ENCODE measurements around the gene ADARB2. TPM values are rescaled to one million over a fixed set of nuclear protein-coding genes. Genes with fewer than 3 reads are reported as not detected.

ADARB2 gene
- polyA plus RNA-seq, 6 donors from 2014 or later, result 0.10 to 0.12 TPM; not detected in 4

GRCh38 chr10:1553951-1554350, 183.4 kb downstream of the ADARB2 start:
- ATAC-seq (ENCODE audit: low read depth in 2 of 2) (no peak), DNase-seq (no peak)
- Mint-ChIP-seq H3K27ac (no peak overlapping the region), H3K4me1 (peaks cover 4 to 24% (median 7%) of the 10 kb centered on the region in 3 donors), H3K9me3 (peaks cover 0 to 5% (median 0%) of the 10 kb centered on the region in 7 donors), H3K36me3 (peaks cover 0 to 8% of the 10 kb centered on the region in 2 donors), H3K27me3 (peaks cover 19 to 59% (median 28%) of the 10 kb centered on the region in 3 donors), H3K4me3 (peak overlapping the region in 1 of 8 donors; percentile 48)

GRCh38 chr10:1552881-1553670, 184.2 kb downstream of the ADARB2 start:
- DNase-seq (no peak), ATAC-seq (ENCODE audit: low read depth in 2 of 2) (no peak)
- Mint-ChIP-seq H3K27me3 (peaks cover 15 to 51% (median 21%) of the 10 kb centered on the region in 3 donors), H3K36me3 (peaks cover 7 to 10% of the 10 kb centered on the region in 2 donors), H3K27ac (peak overlapping the region in 1 of 6 donors; percentile 38), H3K9me3 (peaks cover 2 to 10% (median 6%) of the 10 kb centered on the region in 7 donors), H3K4me3 (no peak overlapping the region), H3K4me1 (peaks cover 10 to 28% (median 12%) of the 10 kb centered on the region in 3 donors)

GRCh38 chr10:1552406-1552805, 184.9 kb downstream of the ADARB2 start:
- Mint-ChIP-seq H3K9me3 (peaks cover 2 to 11% (median 6%) of the 10 kb centered on the region in 7 donors), H3K27me3 (peaks cover 13 to 44% (median 18%) of the 10 kb centered on the region in 3 donors), H3K4me1 (peaks cover 10 to 28% (median 12%) of the 10 kb centered on the region in 3 donors), H3K27ac (peak overlapping the region in 1 of 6 donors; percentile 38), H3K36me3 (peaks cover 7 to 11% of the 10 kb centered on the region in 2 donors), H3K4me3 (no peak overlapping the region)
- DNase-seq (no peak), ATAC-seq (ENCODE audit: low read depth in 2 of 2) (no peak)

GRCh38 chr10:1551636-1552338, 185.5 kb downstream of the ADARB2 start:
- H3K36me3 Mint-ChIP-seq, result peaks cover 7 to 11% of the 10 kb centered on the region in 2 donors

GRCh38 chr10:1550616-1551015, 186.7 kb downstream of the ADARB2 start:
- Mint-ChIP-seq H3K4me1 (peaks cover 10 to 36% (median 17%) of the 10 kb centered on the region in 3 donors), H3K36me3 (peaks cover 7 to 11% of the 10 kb centered on the region in 2 donors), H3K27me3 (peaks cover 5 to 31% (median 9%) of the 10 kb centered on the region in 3 donors), H3K27ac (peak overlapping the region in 2 of 6 donors; percentile 26 to 53), H3K9me3 (peaks cover 2 to 11% (median 6%) of the 10 kb centered on the region in 7 donors), H3K4me3 (no peak overlapping the region)
- no peak for DNase-seq
- ATAC-seq (ENCODE audit: low read depth in 2 of 2), result no peak

More at GRCh38 chr10:1551636-1552338, 185.5 kb downstream of the ADARB2 start:
- Mint-ChIP-seq H3K27ac (peak overlapping the region in 1 of 6 donors; percentile 56), H3K4me3 (no peak overlapping the region), H3K27me3 (peaks cover 7 to 38% (median 12%) of the 10 kb centered on the region in 3 donors), H3K9me3 (peaks cover 2 to 11% (median 6%) of the 10 kb centered on the region in 7 donors), H3K4me1 (peaks cover 10 to 28% (median 16%) of the 10 kb centered on the region in 3 donors)
- no peak for ATAC-seq (ENCODE audit: low read depth in 2 of 2)
- no peak for DNase-seq

GRCh38 chr10:1550291-1550595, 187.1 kb downstream of the ADARB2 start:
- Mint-ChIP-seq H3K4me1 (peaks cover 10 to 36% (median 17%) of the 10 kb centered on the region in 3 donors), H3K36me3 (peaks cover 7 to 11% of the 10 kb centered on the region in 2 donors), H3K4me3 (no peak overlapping the region), H3K9me3 (peaks cover 2 to 11% (median 6%) of the 10 kb centered on the region in 7 donors), H3K27me3 (peaks cover 5 to 28% (median 9%) of the 10 kb centered on the region in 3 donors), H3K27ac (peak overlapping the region in 3 of 6 donors; percentile 4 to 53 (median 26))
- DNase-seq (no peak), ATAC-seq (ENCODE audit: low read depth in 2 of 2) (no peak)

- Mint-ChIP-seq H3K36me3 (peaks cover 7 to 11% of the 10 kb centered on the region in 2 donors), H3K9me3 (peaks cover 2 to 11% (median 6%) of the 10 kb centered on the region in 7 donors), H3K4me1 (peaks cover 10 to 36% (median 17%) of the 10 kb centered on the region in 3 donors), H3K27me3 (peaks cover 4 to 23% (median 5%) of the 10 kb centered on the region in 3 donors), H3K27ac (peak overlapping the region in 2 of 6 donors; percentile 39 to 47), H3K4me3 (no peak overlapping the region)
- ATAC-seq (ENCODE audit: low read depth in 2 of 2) (no peak), DNase-seq (no peak)
Observed at GRCh38 chr10:1549591-1550290, 187.6 kb downstream of the ADARB2 start.

- DNase-seq, result no peak
- H3K27ac Mint-ChIP-seq, result peak overlapping the region in 2 of 6 donors; percentile 33 to 46
- peak; percentile 51 to 59 for ATAC-seq (ENCODE audit: low read depth in 2 of 2)
- peak overlapping the region in 2 of 8 donors; percentile 2 to 49 for H3K4me3 Mint-ChIP-seq
- H3K4me1 Mint-ChIP-seq, result peaks cover 10 to 36% (median 17%) of the 10 kb centered on the region in 3 donors
- H3K36me3 Mint-ChIP-seq, result peaks cover 7 to 11% of the 10 kb centered on the region in 2 donors
- H3K27me3 Mint-ChIP-seq, result peaks cover 0 to 11% (median 0%) of the 10 kb centered on the region in 3 donors
- H3K9me3 Mint-ChIP-seq, result peaks cover 2 to 11% (median 6%) of the 10 kb centered on the region in 7 donors
Observed at GRCh38 chr10:1548596-1548995, 188.7 kb downstream of the ADARB2 start.

- Mint-ChIP-seq H3K27me3 (peaks cover 0 to 11% (median 4%) of the 10 kb centered on the region in 3 donors), H3K9me3 (peaks cover 2 to 11% (median 6%) of the 10 kb centered on the region in 7 donors), H3K27ac (peak overlapping the region in 2 of 6 donors; percentile 21 to 46), H3K4me1 (peaks cover 10 to 36% (median 17%) of the 10 kb centered on the region in 3 donors), H3K36me3 (peaks cover 7 to 11% of the 10 kb centered on the region in 2 donors), H3K4me3 (no peak overlapping the region)
- ATAC-seq (ENCODE audit: low read depth in 2 of 2) (no peak), DNase-seq (no peak)
Observed at GRCh38 chr10:1548146-1548545, 189.2 kb downstream of the ADARB2 start.

GRCh38 chr10:1546431-1547110, 190.8 kb downstream of the ADARB2 start:
- Mint-ChIP-seq H3K27me3 (peaks cover 0 to 4% (median 1%) of the 10 kb centered on the region in 3 donors), H3K4me3 (no peak overlapping the region), H3K9me3 (peaks cover 2 to 11% (median 6%) of the 10 kb centered on the region in 7 donors), H3K4me1 (peaks cover 10 to 36% (median 17%) of the 10 kb centered on the region in 3 donors), H3K36me3 (peaks cover 7 to 11% of the 10 kb centered on the region in 2 donors), H3K27ac (peak overlapping the region in 1 of 6 donors; percentile 20)
- no peak for DNase-seq
- no peak for ATAC-seq (ENCODE audit: low read depth in 2 of 2)

GRCh38 chr10:1545524-1545923, 191.8 kb downstream of the ADARB2 start:
- peaks cover 0 to 4% (median 0%) of the 10 kb centered on the region in 3 donors for H3K27me3 Mint-ChIP-seq
- H3K9me3 Mint-ChIP-seq, result peaks cover 2 to 11% (median 6%) of the 10 kb centered on the region in 7 donors
- no peak overlapping the region for H3K27ac Mint-ChIP-seq
- DNase-seq (no peak), ATAC-seq (ENCODE audit: low read depth in 2 of 2) (no peak)
- no peak overlapping the region for H3K4me3 Mint-ChIP-seq
- peaks cover 6 to 32% (median 16%) of the 10 kb centered on the region in 3 donors for H3K4me1 Mint-ChIP-seq
- peaks cover 7 to 11% of the 10 kb centered on the region in 2 donors for H3K36me3 Mint-ChIP-seq

- Mint-ChIP-seq H3K27me3 (peaks cover 0 to 4% (median 0%) of the 10 kb centered on the region in 3 donors), H3K9me3 (peaks cover 2 to 11% (median 6%) of the 10 kb centered on the region in 7 donors), H3K4me1 (peaks cover 7 to 26% (median 14%) of the 10 kb centered on the region in 3 donors), H3K4me3 (no peak overlapping the region), H3K36me3 (peaks cover 7 to 11% of the 10 kb centered on the region in 2 donors), H3K27ac (no peak overlapping the region)
- DNase-seq, result no peak
- ATAC-seq (ENCODE audit: low read depth in 2 of 2), result no peak
Observed at GRCh38 chr10:1544929-1545328, 192.4 kb downstream of the ADARB2 start.
